GM10248 (cell line): ENCODE results near the gene AAGAB.
"Not testable (repeated sequence)": the region's sequence is repeated elsewhere in the genome, so short reads cannot be mapped to it uniquely, and the experiment has no call there.

Experiments used
- CTCF ChIA-PET: fragments of 300-600 bp; sonication (Branson Sonifier 250); formaldehyde crosslinking; extraction: SDS; loops from one replicate; lab custom pipeline; 2021; ENCODE audit warnings: antibody characterized with exemption; lab: Yijun Ruan, JAX
- POLR2A ChIA-PET: fragments of 350-650 bp; sonication (Branson Sonifier 250); formaldehyde crosslinking; extraction: SDS; loops from one replicate; lab custom pipeline; 2020; ENCODE audit warnings: antibody characterized with exemption; lab: Yijun Ruan, JAX
- DNase-seq: peaks from one replicate; pipeline ENCODE4 v3.0.0; 2012; ENCODE audit errors: extremely low spot score
- CTCF ChIP-seq: IDR thresholded peaks from 2 replicates; pipeline ENCODE4 v1.5.1; 2012; ENCODE audit warnings: mild to moderate bottlenecking, low read depth; ENCODE audit errors: extremely low read depth, missing control alignments, control extremely low read depth

AAGAB gene

GRCh38 chr15:67290319-67290718, 35.9 kb upstream of the AAGAB start:
- POLR2A ChIA-PET = no interaction called here
- CTCF ChIA-PET = no interaction called here
- TF ChIP-seq CTCF = no peak
- no peak for DNase-seq

GRCh38 chr15:67286400-67286799, 31.9 kb upstream of the AAGAB start:
- POLR2A ChIA-PET, DNase-seq, CTCF ChIA-PET: not testable (repeated sequence)

- DNase-seq, POLR2A ChIA-PET, CTCF ChIA-PET: not testable (repeated sequence)
Observed at GRCh38 chr15:67285625-67286024, 31.2 kb upstream of the AAGAB start.

- ChIA-PET POLR2A (no interaction called here), CTCF (interaction anchor here (0.7 to 2.4 kb wide), 5 partner anchors 10 to 406 kb away, joined by 3 to 8 read pairs (median 4); no protein-coding TSS in a partner anchor)
- no peak for TF ChIP-seq CTCF
- no peak for DNase-seq
Observed at GRCh38 chr15:67281714-67282113, 27.3 kb upstream of the AAGAB start.

GRCh38 chr15:67280217-67280616, 25.8 kb upstream of the AAGAB start:
- ChIA-PET POLR2A (no interaction called here), CTCF (interaction anchor here (1.3 to 2.4 kb wide), 2 partner anchors 12 to 429 kb away, joined by 3 to 8 read pairs; no protein-coding TSS in a partner anchor)
- no peak for DNase-seq
- no peak for TF ChIP-seq CTCF

GRCh38 chr15:67276666-67277065, 22.2 kb upstream of the AAGAB start:
- DNase-seq = no peak
- ChIA-PET CTCF (interaction anchor here (1.5 kb wide), 1 partner anchor 329 kb away, joined by 3 read pairs; no protein-coding TSS in a partner anchor), POLR2A (no interaction called here)
- no peak for TF ChIP-seq CTCF

GRCh38 chr15:67274236-67274635, 19.8 kb upstream of the AAGAB start:
- ChIA-PET CTCF (no interaction called here), POLR2A (no interaction called here)
- TF ChIP-seq CTCF = no peak
- DNase-seq = no peak
